Peyer's patch (tissue), 4 donors: ENCODE data around the gene NR1D1.

Source experiments
- CTCF ChIP-seq, 6 experiments: fragments of 450-650 bp in 4 of 6; fragments of 200-600 bp in 2 of 6; sonication (generic) in 1 of 6; IDR thresholded peaks; one replicate each; pipeline ENCODE4 v1.5.1; 2017 to 2019; ENCODE audit warnings: antibody characterized with exemption in 6 of 6, mild to moderate bottlenecking in 3 of 6, moderate library complexity in 1 of 6
- POLR2A ChIP-seq, 2 donors: fragments of 450-650 bp; IDR thresholded peaks; one replicate each; pipeline ENCODE4 v1.5.1; 2017; ENCODE audit warnings: antibody characterized with exemption in 2 of 2, mild to moderate bottlenecking in 2 of 2, moderate library complexity in 2 of 2

- TF ChIP-seq CTCF (IDR thresholded peaks at IDR 0.05) (peak; percentile 79 to 99 (median 98)), POLR2A (IDR thresholded peaks at IDR 0.05) (peak in 1 of 2 donors; percentile 35)
Measured at GRCh38 chr17:40113110-40113906, 12.9 kb upstream of the NR1D1 start.
